ENCODE measurements around the gene MAMDC2. TPM values are rescaled to one million over a fixed set of nuclear protein-coding genes. Genes with fewer than 3 reads are reported as not detected.

Gene MAMDC2
- total RNA-seq, 1 experiment from 2014 or later = 0.26 TPM

- CTCF ChIA-PET = no interaction called here
- Mint-ChIP-seq H3K4me1 (ENCODE audit: low read depth, unreplicated experiment) (no peaks in the 10 kb centered on the region), H3K9me3 (ENCODE audit: low read depth, unreplicated experiment) (no peaks in the 10 kb centered on the region), H3K36me3 (ENCODE audit: insufficient read depth, unreplicated experiment) (no peaks in the 10 kb centered on the region), H3K4me3 (ENCODE audit: low read depth, unreplicated experiment) (no peak overlapping the region), H3K27ac (ENCODE audit: unreplicated experiment) (no peak overlapping the region), H3K27me3 (ENCODE audit: unreplicated experiment) (no peaks in the 10 kb centered on the region)
- no peak for TF ChIP-seq CTCF (IDR thresholded peaks at IDR 0.05; ENCODE audit: unreplicated experiment)
- intact Hi-C loops (cut with micrococcal nuclease; ENCODE audit: unreplicated experiment) = no loop called here
- no TSS peak for BruUV-seq (replicated peaks)
- no peak for DNase-seq
Measured at GRCh38 chr9:70143394-70144130, 99.9 kb downstream of the MAMDC2 start.

- Mint-ChIP-seq H3K36me3 (ENCODE audit: insufficient read depth, unreplicated experiment) (no peaks in the 10 kb centered on the region), H3K27ac (ENCODE audit: unreplicated experiment) (no peak overlapping the region), H3K27me3 (ENCODE audit: unreplicated experiment) (no peaks in the 10 kb centered on the region), H3K9me3 (ENCODE audit: low read depth, unreplicated experiment) (no peaks in the 10 kb centered on the region), H3K4me1 (ENCODE audit: low read depth, unreplicated experiment) (no peaks in the 10 kb centered on the region), H3K4me3 (ENCODE audit: low read depth, unreplicated experiment) (no peak overlapping the region)
- intact Hi-C loops (cut with micrococcal nuclease; ENCODE audit: unreplicated experiment) = no loop called here
- no peak for DNase-seq
- CTCF ChIA-PET = no interaction called here
- BruUV-seq (replicated peaks) = no TSS peak
- TF ChIP-seq CTCF (IDR thresholded peaks at IDR 0.05; ENCODE audit: unreplicated experiment) = no peak
Measured at GRCh38 chr9:70144131-70144503, 100.5 kb downstream of the MAMDC2 start.

GRCh38 chr9:70145981-70146380, 102.3 kb downstream of the MAMDC2 start:
- no peak for DNase-seq
- Mint-ChIP-seq H3K36me3 (ENCODE audit: insufficient read depth, unreplicated experiment) (no peaks in the 10 kb centered on the region), H3K4me1 (ENCODE audit: low read depth, unreplicated experiment) (no peaks in the 10 kb centered on the region), H3K27ac (ENCODE audit: unreplicated experiment) (no peak overlapping the region), H3K4me3 (ENCODE audit: low read depth, unreplicated experiment) (no peak overlapping the region), H3K9me3 (ENCODE audit: low read depth, unreplicated experiment) (no peaks in the 10 kb centered on the region), H3K27me3 (ENCODE audit: unreplicated experiment) (no peaks in the 10 kb centered on the region)
- CTCF ChIA-PET = no interaction called here
- BruUV-seq (replicated peaks) = no TSS peak
- intact Hi-C loops (cut with micrococcal nuclease; ENCODE audit: unreplicated experiment) = no loop called here
- no peak for TF ChIP-seq CTCF (IDR thresholded peaks at IDR 0.05; ENCODE audit: unreplicated experiment)

GRCh38 chr9:70147196-70147595, 103.5 kb downstream of the MAMDC2 start:
- no peak overlapping the region for H3K27ac Mint-ChIP-seq (ENCODE audit: unreplicated experiment)
- no peaks in the 10 kb centered on the region for H3K36me3 Mint-ChIP-seq (ENCODE audit: insufficient read depth, unreplicated experiment)
- DNase-seq = no peak
- H3K9me3 Mint-ChIP-seq (ENCODE audit: low read depth, unreplicated experiment) = no peaks in the 10 kb centered on the region
- TF ChIP-seq CTCF (IDR thresholded peaks at IDR 0.05; ENCODE audit: unreplicated experiment) = no peak
- no peaks in the 10 kb centered on the region for H3K27me3 Mint-ChIP-seq (ENCODE audit: unreplicated experiment)
- H3K4me3 Mint-ChIP-seq (ENCODE audit: low read depth, unreplicated experiment) = no peak overlapping the region
- H3K4me1 Mint-ChIP-seq (ENCODE audit: low read depth, unreplicated experiment) = no peaks in the 10 kb centered on the region
- no TSS peak for BruUV-seq (replicated peaks)
- CTCF ChIA-PET = no interaction called here
- intact Hi-C loops (cut with micrococcal nuclease; ENCODE audit: unreplicated experiment) = no loop called here

All from Calu3 (cell line).